HepG2 (cell line): ENCODE measurements around the gene KRT81. TPM values are rescaled to one million over a fixed set of nuclear protein-coding genes. Genes with fewer than 3 reads are reported as not detected.

ENCODE experiments used
- ATAC-seq: fragments of 200-7000 bp; cut with Tn5 transposase; 3 replicates; pipeline ENCODE4 v1.9.1; 2020; ENCODE audit warnings: mild to moderate bottlenecking, moderate library complexity
- BruUV-seq: library from RNA; stranded (reverse); fragments of 400-500 nt; replicated peaks from 2 replicates; lab custom pipeline; 2021; lab: Mats Ljungman, UMichigan
- CTCF ChIA-PET: fragments of 300-600 bp; formaldehyde crosslinking; extraction: SDS; loops from one replicate; lab custom pipeline; 2021; ENCODE audit warnings: low total read pairs, inconsistent platforms, low intra/inter-chr PET ratio; lab: Yijun Ruan, JAX
- POLR2A ChIA-PET: fragments of 350-600 bp; sonication (Branson Sonifier 250); formaldehyde crosslinking; loops from one replicate; lab custom pipeline; 2020; ENCODE audit warnings: antibody characterized with exemption, inconsistent platforms; lab: Yijun Ruan, JAX
- DNase-seq: peaks from one replicate; pipeline ENCODE4 v3.0.0-alpha.2; 2015; ENCODE audit warnings: low spot score
- FAIRE-seq: peaks from 3 replicates; lab custom pipeline; 2011; peaks lifted over from hg19 to GRCh38; lab: Jason Lieb, UNC
- H2AFZ ChIP-seq: one replicate; pipeline ENCODE4 v1.6.1; 2011; ENCODE audit warnings: low read length, inconsistent platforms
- H3K27ac ChIP-seq: fragments of 300-600 bp; 3 replicates; pipeline ENCODE4 v1.8.0; 2011; ENCODE audit warnings: mixed run types, mild to moderate bottlenecking, mixed read lengths, low read length, inconsistent platforms; ENCODE audit not compliant: insufficient read depth; ENCODE audit errors: extremely low read length
- H3K27me3 ChIP-seq, 2 experiments: fragments of 200-600 bp in 1 of 2; 2 replicates in 1 of 2; 3 replicates in 1 of 2; pipeline versions ENCODE4 v1.6.0 to v1.8.0; 2011; ENCODE audit warnings: low read length in 2 of 2, mild to moderate bottlenecking in 2 of 2, moderate library complexity in 2 of 2, inconsistent platforms in 1 of 2; ENCODE audit not compliant: insufficient read depth in 2 of 2, control insufficient read depth in 1 of 2
- H3K36me3 ChIP-seq, 2 experiments: fragments of 200-600 bp in 1 of 2; replicated peaks in 1 of 2; 2 replicates in 1 of 2; 3 replicates in 1 of 2; pipeline versions ENCODE4 v1.5.1 to v1.8.0; 2011; ENCODE audit warnings: low read length in 2 of 2, inconsistent platforms in 1 of 2; ENCODE audit not compliant: insufficient read depth in 2 of 2, control insufficient read depth in 1 of 2
- H3K4me1 ChIP-seq: 2 replicates; pipeline ENCODE4 v1.5.1; 2012; ENCODE audit warnings: low read length, inconsistent platforms; ENCODE audit not compliant: insufficient read depth
- H3K4me2 ChIP-seq: 2 replicates; pipeline ENCODE4 v1.6.0; 2011; ENCODE audit warnings: low read depth, low read length, inconsistent platforms
- H3K4me3 ChIP-seq, 3 experiments: fragments of 200-600 bp in 1 of 3; sonication (generic), shearing (Covaris generic) in 1 of 3; replicated peaks in 1 of 3; 2 replicates each; pipeline ENCODE4 v1.5.1; 2011 to 2016; ENCODE audit warnings: low read length in 3 of 3, inconsistent platforms in 2 of 3, low read depth in 2 of 3, mild to moderate bottlenecking in 2 of 3, control low read depth in 1 of 3, mixed read lengths in 1 of 3; ENCODE audit not compliant: insufficient read depth in 1 of 3
- H3K79me2 ChIP-seq: one replicate; pipeline ENCODE4 v1.6.1; 2011; ENCODE audit warnings: low read length, inconsistent platforms; ENCODE audit not compliant: insufficient read depth
- H3K9ac ChIP-seq: 2 replicates; pipeline ENCODE4 v1.6.0; 2011; ENCODE audit warnings: mild to moderate bottlenecking, low read depth, low read length, inconsistent platforms; ENCODE audit not compliant: insufficient read depth
- H3K9me3 ChIP-seq: 2 replicates; pipeline ENCODE4 v1.5.1; 2012; ENCODE audit warnings: mild to moderate bottlenecking, low read length
- H4K20me1 ChIP-seq: 2 replicates; pipeline ENCODE4 v1.6.0; 2011; ENCODE audit warnings: inconsistent platforms, mild to moderate bottlenecking, low read length, moderate library complexity; ENCODE audit not compliant: insufficient read depth
- BRD4 ChIP-seq: sonication (generic); formaldehyde crosslinking; IDR thresholded peaks from 2 replicates; pipeline ENCODE4 v1.4.0; 2020; ENCODE audit warnings: missing genetic modification reagents
- EEA1 ChIP-seq: sonication (generic); formaldehyde crosslinking; IDR thresholded peaks from 2 replicates; pipeline ENCODE4 v1.5.1; 2020; ENCODE audit warnings: mild to moderate bottlenecking, missing genetic modification reagents, borderline replicate concordance
- HMGA1 ChIP-seq: sonication (generic); formaldehyde crosslinking; conservative IDR thresholded peaks from 2 replicates; pipeline ENCODE4 v1.4.0; 2020; ENCODE audit warnings: missing genetic modification reagents
- RBM22 ChIP-seq: fragments of 200-400 bp; formaldehyde crosslinking; optimal IDR thresholded peaks from 2 replicates; pipeline ENCODE3; 2017; ENCODE audit warnings: mild to moderate bottlenecking, low read length, moderate library complexity
- RFXANK ChIP-seq: IDR thresholded peaks from 2 replicates; pipeline ENCODE4 v1.6.1; 2016
- SALL1 ChIP-seq: sonication (generic); formaldehyde crosslinking; IDR thresholded peaks from 2 replicates; pipeline ENCODE4 v1.8.0; 2022; ENCODE audit warnings: mild to moderate bottlenecking, missing genetic modification reagents
- SETDB1 ChIP-seq: sonication (generic); formaldehyde crosslinking; IDR thresholded peaks from 2 replicates; pipeline ENCODE4 v1.5.1; 2020; ENCODE audit warnings: missing genetic modification reagents, mild to moderate bottlenecking, borderline replicate concordance
- U2AF2 ChIP-seq: fragments of 200-400 bp; formaldehyde crosslinking; IDR thresholded peaks from 2 replicates; pipeline ENCODE4 v1.6.1; 2017; ENCODE audit warnings: low read depth, mild to moderate bottlenecking, low read length
- ZNF383 ChIP-seq: sonication (generic); formaldehyde crosslinking; IDR thresholded peaks from 2 replicates; pipeline ENCODE4 v1.4.0; 2020; ENCODE audit warnings: missing genetic modification reagents, mild to moderate bottlenecking, borderline replicate concordance
- ZNF446 ChIP-seq: sonication (generic); formaldehyde crosslinking; IDR thresholded peaks from 2 replicates; pipeline ENCODE4 v1.5.0; 2020; ENCODE audit warnings: mild to moderate bottlenecking, missing genetic modification reagents
- ZNF589 ChIP-seq: sonication (generic); formaldehyde crosslinking; conservative IDR thresholded peaks from 2 replicates; pipeline ENCODE4 v1.8.0; 2022; ENCODE audit warnings: mild to moderate bottlenecking, moderate library complexity, missing genetic modification reagents
- ZNF780A ChIP-seq: sonication (generic); formaldehyde crosslinking; IDR thresholded peaks from 2 replicates; pipeline ENCODE4 v1.8.0; 2022; ENCODE audit warnings: mild to moderate bottlenecking, missing genetic modification reagents, moderate library complexity
- WGBS: methylation state at CpG from one replicate; pipeline ENCODE4 v1.1.6; 2017; ENCODE audit warnings: low lambda C conversion rate; 5-methylcytosine and 5-hydroxymethylcytosine counted together
- in situ Hi-C: cut with HindIII; loops from 2 replicates; pipeline ENCODE4 v1.10.0; 2017; ENCODE audit warnings: low pct_unique_long_range_greater_than_20kb; ENCODE audit not compliant: extremely low pct_ligation_motif_present
- intact Hi-C: fragments of 100-400 bp; cut with micrococcal nuclease; formaldehyde crosslinking; loops from one replicate; pipeline ENCODE4 v1.10.0; 2022; ENCODE audit not compliant: unreplicated experiment
- polyA plus RNA-seq, 8 experiments: library from polyadenylated mRNA; depleted of rRNA in 3 of 8; stranded (reverse) in 7 of 8; unstranded in 1 of 8; fragments of >200 nt; fragmentation: Illumina TruSeq in 4 of 8; extraction: Trizol in 4 of 8; gene quantifications; 2 replicates each; pipeline versions ENCODE4 v1.2.1 to v1.2.3, GENCODE V29; 2011 to 2016; ENCODE audit warnings: low read depth in 4 of 8, missing spikeins in 1 of 8, mixed read lengths in 1 of 8; ENCODE audit not compliant: insufficient read depth in 1 of 8
- total RNA-seq, 5 experiments: library from RNA; depleted of rRNA; stranded (reverse); fragments of >200 nt; fragmentation: Illumina TruSeq; extraction: Trizol; gene quantifications; 2 replicates each; pipeline ENCODE4 v1.2.3, GENCODE V29; 2016; ENCODE audit warnings: low read depth in 1 of 5
- TF ChIP-seq, protein P1 (sequence below): sonication (generic); formaldehyde crosslinking; IDR thresholded peaks from 2 replicates; pipeline ENCODE4 v1.9.0; 2021; ENCODE audit warnings: mild to moderate bottlenecking, missing genetic modification reagents
- TF ChIP-seq, protein P2 (sequence below): sonication (generic); formaldehyde crosslinking; IDR thresholded peaks from 2 replicates; pipeline ENCODE4 v1.5.0; 2020; ENCODE audit warnings: missing genetic modification reagents

The KRT81 gene
- total and polyA plus RNA-seq, 2 of the 13 experiments (the other 11 are each of a cell fraction or from before 2014, with no cell fraction given), result not detected

DNA sequence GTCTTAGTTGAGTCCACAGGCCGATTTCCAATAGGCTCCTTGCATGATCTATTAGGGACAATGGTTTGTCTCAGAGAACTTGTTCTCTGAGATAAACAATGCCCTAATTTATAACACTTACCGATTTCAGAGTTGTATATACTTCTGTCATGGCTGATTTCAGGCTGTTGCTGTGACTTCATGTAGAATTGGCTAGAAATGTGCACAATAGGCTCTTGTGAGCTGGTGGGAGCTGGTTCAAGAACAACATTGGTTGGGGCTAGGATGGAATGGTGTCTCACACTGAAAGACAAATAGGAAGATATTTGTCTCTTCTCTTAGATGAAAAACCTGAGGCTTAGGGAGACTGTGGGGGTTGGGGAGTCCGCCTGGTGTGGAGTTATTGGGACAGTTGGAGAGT lies 23.6 kb downstream of the KRT81 start:
- CTCF ChIA-PET, result no interaction called here
- 7% methylated on average over 3 of the region's 3 CpGs for WGBS

More for the DNA sequence above, 23.6 kb downstream of the KRT81 start:
- Histone ChIP-seq H2AFZ (no peak overlapping the region), H3K79me2 (no peaks in the 10 kb centered on the region), H3K27me3 (no peaks in the 10 kb centered on the region; a peak in 3 of 5 replicates), H3K9me3 (peaks cover 4% of the 10 kb centered on the region; the same call in 1 of the 2 replicates), H3K4me3 (no peak overlapping the region), H4K20me1 (no peaks in the 10 kb centered on the region), H3K36me3 (no peaks in the 10 kb centered on the region), H3K4me1 (no peaks in the 10 kb centered on the region), H3K4me2 (no peak overlapping the region), H3K9ac (no peak overlapping the region), H3K27ac (no peak overlapping the region)
- no peak for FAIRE-seq
- POLR2A ChIA-PET, result no interaction called here
- intact Hi-C loops, result no loop called here
- TF ChIP-seq ZNF446 (CRISPR knock-in tag) (no peak), BRD4 (CRISPR knock-in tag) (no peak), EEA1 (CRISPR knock-in tag) (no peak), RBM22 (no peak), SALL1 (CRISPR knock-in tag) (no peak), ZNF780A (CRISPR knock-in tag) (no peak), ZNF589 (CRISPR knock-in tag) (no peak), RFXANK (CRISPR knock-in tag) (no peak), HMGA1 (CRISPR knock-in tag) (no peak), ZNF383 (no peak), SETDB1 (no peak), U2AF2 (no peak)
- TF ChIP-seq, protein P1, sequence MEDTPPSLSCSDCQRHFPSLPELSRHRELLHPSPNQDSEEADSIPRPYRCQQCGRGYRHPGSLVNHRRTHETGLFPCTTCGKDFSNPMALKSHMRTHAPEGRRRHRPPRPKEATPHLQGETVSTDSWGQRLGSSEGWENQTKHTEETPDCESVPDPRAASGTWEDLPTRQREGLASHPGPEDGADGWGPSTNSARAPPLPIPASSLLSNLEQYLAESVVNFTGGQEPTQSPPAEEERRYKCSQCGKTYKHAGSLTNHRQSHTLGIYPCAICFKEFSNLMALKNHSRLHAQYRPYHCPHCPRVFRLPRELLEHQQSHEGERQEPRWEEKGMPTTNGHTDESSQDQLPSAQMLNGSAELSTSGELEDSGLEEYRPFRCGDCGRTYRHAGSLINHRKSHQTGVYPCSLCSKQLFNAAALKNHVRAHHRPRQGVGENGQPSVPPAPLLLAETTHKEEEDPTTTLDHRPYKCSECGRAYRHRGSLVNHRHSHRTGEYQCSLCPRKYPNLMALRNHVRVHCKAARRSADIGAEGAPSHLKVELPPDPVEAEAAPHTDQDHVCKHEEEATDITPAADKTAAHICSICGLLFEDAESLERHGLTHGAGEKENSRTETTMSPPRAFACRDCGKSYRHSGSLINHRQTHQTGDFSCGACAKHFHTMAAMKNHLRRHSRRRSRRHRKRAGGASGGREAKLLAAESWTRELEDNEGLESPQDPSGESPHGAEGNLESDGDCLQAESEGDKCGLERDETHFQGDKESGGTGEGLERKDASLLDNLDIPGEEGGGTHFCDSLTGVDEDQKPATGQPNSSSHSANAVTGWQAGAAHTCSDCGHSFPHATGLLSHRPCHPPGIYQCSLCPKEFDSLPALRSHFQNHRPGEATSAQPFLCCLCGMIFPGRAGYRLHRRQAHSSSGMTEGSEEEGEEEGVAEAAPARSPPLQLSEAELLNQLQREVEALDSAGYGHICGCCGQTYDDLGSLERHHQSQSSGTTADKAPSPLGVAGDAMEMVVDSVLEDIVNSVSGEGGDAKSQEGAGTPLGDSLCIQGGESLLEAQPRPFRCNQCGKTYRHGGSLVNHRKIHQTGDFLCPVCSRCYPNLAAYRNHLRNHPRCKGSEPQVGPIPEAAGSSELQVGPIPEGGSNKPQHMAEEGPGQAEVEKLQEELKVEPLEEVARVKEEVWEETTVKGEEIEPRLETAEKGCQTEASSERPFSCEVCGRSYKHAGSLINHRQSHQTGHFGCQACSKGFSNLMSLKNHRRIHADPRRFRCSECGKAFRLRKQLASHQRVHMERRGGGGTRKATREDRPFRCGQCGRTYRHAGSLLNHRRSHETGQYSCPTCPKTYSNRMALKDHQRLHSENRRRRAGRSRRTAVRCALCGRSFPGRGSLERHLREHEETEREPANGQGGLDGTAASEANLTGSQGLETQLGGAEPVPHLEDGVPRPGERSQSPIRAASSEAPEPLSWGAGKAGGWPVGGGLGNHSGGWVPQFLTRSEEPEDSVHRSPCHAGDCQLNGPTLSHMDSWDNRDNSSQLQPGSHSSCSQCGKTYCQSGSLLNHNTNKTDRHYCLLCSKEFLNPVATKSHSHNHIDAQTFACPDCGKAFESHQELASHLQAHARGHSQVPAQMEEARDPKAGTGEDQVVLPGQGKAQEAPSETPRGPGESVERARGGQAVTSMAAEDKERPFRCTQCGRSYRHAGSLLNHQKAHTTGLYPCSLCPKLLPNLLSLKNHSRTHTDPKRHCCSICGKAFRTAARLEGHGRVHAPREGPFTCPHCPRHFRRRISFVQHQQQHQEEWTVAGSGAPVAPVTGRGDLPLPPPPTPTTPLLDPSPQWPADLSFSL (CRISPR knock-in tag), result no peak
- TF ChIP-seq, protein P2, sequence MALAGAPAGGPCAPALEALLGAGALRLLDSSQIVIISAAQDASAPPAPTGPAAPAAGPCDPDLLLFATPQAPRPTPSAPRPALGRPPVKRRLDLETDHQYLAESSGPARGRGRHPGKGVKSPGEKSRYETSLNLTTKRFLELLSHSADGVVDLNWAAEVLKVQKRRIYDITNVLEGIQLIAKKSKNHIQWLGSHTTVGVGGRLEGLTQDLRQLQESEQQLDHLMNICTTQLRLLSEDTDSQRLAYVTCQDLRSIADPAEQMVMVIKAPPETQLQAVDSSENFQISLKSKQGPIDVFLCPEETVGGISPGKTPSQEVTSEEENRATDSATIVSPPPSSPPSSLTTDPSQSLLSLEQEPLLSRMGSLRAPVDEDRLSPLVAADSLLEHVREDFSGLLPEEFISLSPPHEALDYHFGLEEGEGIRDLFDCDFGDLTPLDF (CRISPR knock-in tag), result no peak
- ATAC-seq, result no peak
- no TSS peak for BruUV-seq
- no peak for DNase-seq
- in situ Hi-C loops, result no loop called here
